A549 treated with dexamethasone at 1 μM for 4 hours (cell line): Measurements from ENCODE around the gene TNKS2. TPM values are rescaled to one million over a fixed set of nuclear protein-coding genes. Genes with fewer than 3 reads are reported as not detected.

Source experiments
- total RNA-seq: library from RNA; stranded (reverse); fragments of 200-300 nt; extraction: Qiagen RNA extraction; gene quantifications from 5 replicates; pipeline ENCODE4 v1.2.3, GENCODE V29; 2022

The TNKS2 gene
- total RNA-seq: 16.6 to 23.9 TPM (median 21.5 TPM) in 5 replicates

GRCh38 chr10:91797874-91798648 is at the start of gene TNKS2:
Gene TNKS2, plus strand, starts transcription at chr10:91798426. Its CDS starts 265 bp downstream, at chr10:91798691.

GRCh38 chr10:91909117-91909677 is 111.0 kb downstream of the TNKS2 start, which contains the start of gene FGFBP3:
Gene FGFBP3, minus strand, starts transcription at chr10:91909486. Its CDS starts 517 bp downstream, at chr10:91908969.

Other genes starting within 250 kb of the TNKS2 start
- gene PPP1R3C, start 165.4 kb upstream of the TNKS2 start, total RNA-seq: 20.7 to 25.4 TPM (median 21.2 TPM) in 5 replicates
- 2.1 to 2.4 TPM (median 2.3 TPM) in 5 replicates for gene FGFBP3, start 111.1 kb downstream of the TNKS2 start, total RNA-seq
- 8.5 to 15.6 TPM (median 13.8 TPM) in 5 replicates for gene BTAF1, start 125.3 kb downstream of the TNKS2 start, total RNA-seq